Measurements from ENCODE around the gene BCAS3. TPM values are rescaled to one million over a fixed set of nuclear protein-coding genes. Genes with fewer than 3 reads are reported as not detected.
"Not testable (repeated sequence)": the region's sequence is repeated elsewhere in the genome, so short reads cannot be mapped to it uniquely, and the experiment has no call there.

BCAS3 gene
- polyA plus RNA-seq, 4 donors = 26.2 to 27.7 (median 26.8) TPM

GRCh38 chr17:60743799-60744198 is 66.1 kb downstream of the BCAS3 start:
- peak; percentile 23 to 41 (median 30) for DNase-seq (ENCODE audit: low read depth in 4 of 4, low spot score in 3 of 4)

- no peak for DNase-seq (ENCODE audit: low read depth in 4 of 4, low spot score in 3 of 4)
Measured at GRCh38 chr17:60744355-60744966, 66.8 kb downstream of the BCAS3 start.

- DNase-seq (ENCODE audit: low read depth in 4 of 4, low spot score in 3 of 4) = no peak
Measured at GRCh38 chr17:60745544-60745943, 67.9 kb downstream of the BCAS3 start.

- no peak for DNase-seq (ENCODE audit: low read depth in 4 of 4, low spot score in 3 of 4)
Measured at GRCh38 chr17:60747069-60747808, 69.6 kb downstream of the BCAS3 start.

- DNase-seq (ENCODE audit: low read depth in 4 of 4, low spot score in 3 of 4) = no peak
Measured at GRCh38 chr17:60748204-60748603, 70.6 kb downstream of the BCAS3 start.

GRCh38 chr17:60749050-60749449 is 71.4 kb downstream of the BCAS3 start:
- no peak for DNase-seq (ENCODE audit: low read depth in 4 of 4, low spot score in 3 of 4)

GRCh38 chr17:60749708-60750107 is 72.1 kb downstream of the BCAS3 start:
- DNase-seq (ENCODE audit: low read depth in 4 of 4, low spot score in 3 of 4) = no peak

- no peak for DNase-seq (ENCODE audit: low read depth in 4 of 4, low spot score in 3 of 4)
Measured at GRCh38 chr17:60750640-60751039, 73.0 kb downstream of the BCAS3 start.

GRCh38 chr17:60751884-60752283 is 74.2 kb downstream of the BCAS3 start:
- no peak for DNase-seq (ENCODE audit: low read depth in 4 of 4, low spot score in 3 of 4)

- no peak for DNase-seq (ENCODE audit: low read depth in 4 of 4, low spot score in 3 of 4)
Measured at GRCh38 chr17:60752873-60753577, 75.4 kb downstream of the BCAS3 start.

- DNase-seq (ENCODE audit: low read depth in 4 of 4, low spot score in 3 of 4) = no peak
Measured at GRCh38 chr17:60754057-60754604, 76.5 kb downstream of the BCAS3 start.

GRCh38 chr17:60756798-60757197 is 79.1 kb downstream of the BCAS3 start:
- DNase-seq (ENCODE audit: low read depth in 4 of 4, low spot score in 3 of 4) = not testable (repeated sequence)

GRCh38 chr17:60757437-60757836 is 79.8 kb downstream of the BCAS3 start:
- no peak for DNase-seq (ENCODE audit: low read depth in 4 of 4, low spot score in 3 of 4)

- DNase-seq (ENCODE audit: low read depth in 4 of 4, low spot score in 3 of 4) = no peak
Measured at GRCh38 chr17:60759756-60760155, 82.1 kb downstream of the BCAS3 start.

GRCh38 chr17:60761301-60761700 is 83.7 kb downstream of the BCAS3 start:
- not testable (repeated sequence) for DNase-seq (ENCODE audit: low read depth in 4 of 4, low spot score in 3 of 4)

- DNase-seq (ENCODE audit: low read depth in 4 of 4, low spot score in 3 of 4) = no peak
Measured at GRCh38 chr17:60766778-60767190, 89.1 kb downstream of the BCAS3 start.

GRCh38 chr17:60767744-60768308 is 90.2 kb downstream of the BCAS3 start:
- DNase-seq (ENCODE audit: low read depth in 4 of 4, low spot score in 3 of 4) = no peak

GRCh38 chr17:60769327-60769726 is 91.7 kb downstream of the BCAS3 start:
- DNase-seq (ENCODE audit: low read depth in 4 of 4, low spot score in 3 of 4) = no peak

- no peak for DNase-seq (ENCODE audit: low read depth in 4 of 4, low spot score in 3 of 4)
Measured at GRCh38 chr17:60770946-60771422, 93.3 kb downstream of the BCAS3 start.

GRCh38 chr17:60771621-60772020 is 94.0 kb downstream of the BCAS3 start:
- not testable (repeated sequence) for DNase-seq (ENCODE audit: low read depth in 4 of 4, low spot score in 3 of 4)

GRCh38 chr17:60773552-60773951 is 95.9 kb downstream of the BCAS3 start:
- no peak for DNase-seq (ENCODE audit: low read depth in 4 of 4, low spot score in 3 of 4)

Measured in right renal pelvis (tissue), 4 donors.